HG03521 (cell line): Measurements from ENCODE around the gene DOCK8.
A peak's percentile ranks its signal among the peaks of the same experiment; 100 is the strongest.

Experiments used
- ATAC-seq: cut with Tn5 transposase; IDR thresholded peaks from one replicate; pipeline ENCODE4 v1.9.1; 2021; ENCODE audit warnings: mild to moderate bottlenecking, moderate library complexity; ENCODE audit not compliant: unreplicated experiment

Gene DOCK8

GRCh38 chr9:450561-450960 lies 235.9 kb downstream of the DOCK8 start:
- ATAC-seq = no peak

- ATAC-seq = no peak
Observed at GRCh38 chr9:453832-454231, 239.2 kb downstream of the DOCK8 start.

GRCh38 chr9:456365-456764 lies 241.7 kb downstream of the DOCK8 start:
- ATAC-seq = no peak

- ATAC-seq = no peak
Observed at GRCh38 chr9:458590-458989, 243.9 kb downstream of the DOCK8 start.

- ATAC-seq = no peak
Observed at GRCh38 chr9:459491-460444, 245.1 kb downstream of the DOCK8 start.

- ATAC-seq = no peak
Observed at GRCh38 chr9:462121-462520, 247.5 kb downstream of the DOCK8 start.

- no peak for ATAC-seq
Observed at GRCh38 chr9:462606-463005, 247.9 kb downstream of the DOCK8 start.

GRCh38 chr9:463455-464171 lies 248.9 kb downstream of the DOCK8 start:
- ATAC-seq = no peak

- no peak for ATAC-seq
Observed at GRCh38 chr9:466747-467146, 252.1 kb downstream of the DOCK8 start.

GRCh38 chr9:468766-469426 lies 254.2 kb downstream of the DOCK8 start:
- no peak for ATAC-seq

GRCh38 chr9:469672-470551 lies 255.2 kb downstream of the DOCK8 start:
- ATAC-seq = peak; percentile 91

GRCh38 chr9:470552-471194 lies 256.0 kb downstream of the DOCK8 start:
- ATAC-seq = no peak

- no peak for ATAC-seq
Observed at GRCh38 chr9:471320-471719, 256.7 kb downstream of the DOCK8 start.

GRCh38 chr9:472479-473075 lies 257.9 kb downstream of the DOCK8 start:
- ATAC-seq = no peak

- no peak for ATAC-seq
Observed at GRCh38 chr9:477193-477592, 262.5 kb downstream of the DOCK8 start.

- no peak for ATAC-seq
Observed at GRCh38 chr9:479304-479970, 264.8 kb downstream of the DOCK8 start.

GRCh38 chr9:479971-480350 lies 265.3 kb downstream of the DOCK8 start:
- ATAC-seq = no peak

- no peak for ATAC-seq
Observed at GRCh38 chr9:482739-483138, 268.1 kb downstream of the DOCK8 start.

GRCh38 chr9:486156-486555 lies 271.5 kb downstream of the DOCK8 start:
- ATAC-seq = no peak
